GM12873 (cell line): ENCODE results near the gene MSANTD2.

ENCODE experiments used
- TF ChIP-seq, protein P1 (sequence below): IDR thresholded peaks from 2 replicates; pipeline ENCODE4 v1.5.1; 2012; ENCODE audit warnings: low read depth, mild to moderate bottlenecking, moderate library complexity, low read length, control low read depth; ENCODE audit not compliant: insufficient read depth; ENCODE audit errors: missing control alignments

Gene MSANTD2

DNA sequence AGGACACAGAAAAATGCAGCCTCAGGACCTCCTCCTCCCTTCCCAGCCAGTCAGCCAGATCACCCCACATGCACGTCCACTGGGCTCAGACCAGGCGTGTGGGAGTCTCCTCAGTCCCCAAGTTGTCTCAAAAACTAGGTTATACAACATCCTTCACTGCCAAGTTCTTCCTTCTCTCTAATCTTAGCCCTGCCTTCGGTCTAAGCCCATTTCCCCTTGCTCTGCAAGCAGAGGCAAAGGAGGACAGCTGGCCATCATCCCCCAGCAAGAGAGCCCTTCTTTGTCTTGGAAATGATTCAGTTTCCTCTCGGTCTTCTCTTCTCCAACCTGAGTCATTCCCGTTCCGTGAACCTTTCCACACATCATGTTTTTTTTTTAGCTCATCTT, 74.5 kb downstream of the MSANTD2 start:
- TF ChIP-seq, protein P1, sequence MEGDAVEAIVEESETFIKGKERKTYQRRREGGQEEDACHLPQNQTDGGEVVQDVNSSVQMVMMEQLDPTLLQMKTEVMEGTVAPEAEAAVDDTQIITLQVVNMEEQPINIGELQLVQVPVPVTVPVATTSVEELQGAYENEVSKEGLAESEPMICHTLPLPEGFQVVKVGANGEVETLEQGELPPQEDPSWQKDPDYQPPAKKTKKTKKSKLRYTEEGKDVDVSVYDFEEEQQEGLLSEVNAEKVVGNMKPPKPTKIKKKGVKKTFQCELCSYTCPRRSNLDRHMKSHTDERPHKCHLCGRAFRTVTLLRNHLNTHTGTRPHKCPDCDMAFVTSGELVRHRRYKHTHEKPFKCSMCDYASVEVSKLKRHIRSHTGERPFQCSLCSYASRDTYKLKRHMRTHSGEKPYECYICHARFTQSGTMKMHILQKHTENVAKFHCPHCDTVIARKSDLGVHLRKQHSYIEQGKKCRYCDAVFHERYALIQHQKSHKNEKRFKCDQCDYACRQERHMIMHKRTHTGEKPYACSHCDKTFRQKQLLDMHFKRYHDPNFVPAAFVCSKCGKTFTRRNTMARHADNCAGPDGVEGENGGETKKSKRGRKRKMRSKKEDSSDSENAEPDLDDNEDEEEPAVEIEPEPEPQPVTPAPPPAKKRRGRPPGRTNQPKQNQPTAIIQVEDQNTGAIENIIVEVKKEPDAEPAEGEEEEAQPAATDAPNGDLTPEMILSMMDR, result no peak

DNA sequence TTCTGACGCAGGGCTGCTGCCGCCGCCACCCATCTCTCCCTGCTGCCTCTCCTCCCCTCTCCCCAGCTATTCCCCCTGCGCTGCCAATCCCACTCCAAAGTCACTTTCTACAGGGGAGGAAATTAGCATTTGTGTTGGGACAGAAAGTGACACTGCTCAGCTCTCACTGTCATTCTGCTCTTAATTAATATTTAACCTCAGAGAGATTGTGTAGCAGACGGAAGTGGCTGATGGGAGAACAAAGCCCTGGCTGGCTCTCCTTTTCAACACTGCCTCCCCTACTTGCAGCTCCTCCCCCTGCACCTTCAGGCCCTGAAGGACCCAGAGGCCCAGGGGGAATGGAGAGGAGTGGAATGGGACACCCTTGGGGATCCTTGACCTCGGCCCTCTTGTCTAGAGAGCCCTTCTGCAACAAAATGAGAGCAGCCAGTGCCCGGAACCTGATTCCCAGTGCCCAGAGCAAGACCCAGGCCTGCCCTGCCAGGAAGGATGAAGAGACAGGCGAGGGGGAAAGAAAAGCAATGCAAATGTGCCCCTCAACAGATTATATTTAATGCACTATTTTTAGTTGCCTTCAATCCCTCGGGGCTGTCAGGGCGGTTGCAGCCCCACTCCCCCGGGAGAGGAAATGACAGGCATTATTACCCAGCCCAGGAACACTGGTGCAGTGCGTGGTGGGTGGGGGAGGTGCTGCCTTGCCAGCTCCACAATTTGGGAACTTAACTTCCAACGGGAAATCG, 75.1 kb downstream of the MSANTD2 start:
- TF ChIP-seq, protein P1, result no peak

DNA sequence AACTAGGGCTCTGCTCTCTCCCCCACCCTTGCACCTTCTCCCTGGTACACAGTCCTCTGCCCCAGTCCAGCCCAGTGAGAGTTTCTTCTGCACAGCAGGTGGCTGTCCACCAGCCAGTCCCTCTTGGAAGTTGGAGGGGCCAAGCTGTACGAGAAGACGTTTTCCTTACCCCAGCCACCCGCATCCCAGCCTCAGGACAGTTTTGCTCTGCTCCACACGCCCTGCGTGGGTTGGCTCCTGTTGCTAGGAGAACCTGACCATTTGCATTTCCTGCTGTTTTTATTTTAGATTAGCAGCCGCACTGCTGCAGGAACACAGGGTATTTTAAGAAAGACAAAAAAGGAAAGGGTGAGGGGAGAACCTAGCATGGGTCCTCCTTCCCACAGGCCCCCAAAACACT, 78.0 kb downstream of the MSANTD2 start:
- TF ChIP-seq, protein P1, result no peak

DNA sequence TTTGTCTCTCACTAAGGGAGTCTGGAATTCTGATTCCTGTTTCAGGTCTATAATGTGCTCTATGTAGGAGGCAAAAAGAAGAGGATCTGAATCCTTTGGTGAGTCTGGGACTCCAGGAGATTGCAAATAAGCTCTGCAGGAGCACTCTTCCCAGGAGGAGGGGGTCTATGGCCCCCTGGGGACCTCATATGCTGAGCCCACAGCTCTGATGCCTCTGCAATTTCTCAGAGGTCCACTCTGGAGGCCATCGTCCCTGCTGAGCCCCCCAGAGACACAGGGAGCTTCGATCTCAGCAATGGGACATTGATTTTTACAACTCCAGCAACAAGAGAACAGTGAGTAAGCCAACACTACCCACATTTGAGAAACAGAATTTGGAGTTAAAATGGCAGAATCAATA, 80.7 kb downstream of the MSANTD2 start:
- TF ChIP-seq, protein P1, result no peak

DNA sequence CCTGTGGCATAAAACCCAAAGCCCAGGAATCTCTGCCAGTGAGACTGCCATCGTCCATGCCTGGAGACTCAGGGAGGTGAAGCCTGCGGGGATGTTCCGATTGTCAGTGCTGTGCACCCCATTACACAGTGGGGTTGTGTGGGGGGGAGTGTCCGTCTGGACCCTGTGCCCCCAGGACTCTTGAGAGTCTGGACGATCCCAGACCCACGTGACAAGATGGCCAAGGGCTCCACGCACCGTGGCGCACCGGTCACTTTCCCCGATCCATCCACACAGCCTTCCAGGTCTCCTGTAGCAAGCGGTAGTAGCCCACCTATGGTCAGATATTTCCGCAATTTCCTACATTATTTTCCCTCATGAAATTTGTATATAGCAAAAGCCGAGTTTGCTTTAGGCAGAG, 81.4 kb downstream of the MSANTD2 start:
- TF ChIP-seq, protein P1, result no peak

DNA sequence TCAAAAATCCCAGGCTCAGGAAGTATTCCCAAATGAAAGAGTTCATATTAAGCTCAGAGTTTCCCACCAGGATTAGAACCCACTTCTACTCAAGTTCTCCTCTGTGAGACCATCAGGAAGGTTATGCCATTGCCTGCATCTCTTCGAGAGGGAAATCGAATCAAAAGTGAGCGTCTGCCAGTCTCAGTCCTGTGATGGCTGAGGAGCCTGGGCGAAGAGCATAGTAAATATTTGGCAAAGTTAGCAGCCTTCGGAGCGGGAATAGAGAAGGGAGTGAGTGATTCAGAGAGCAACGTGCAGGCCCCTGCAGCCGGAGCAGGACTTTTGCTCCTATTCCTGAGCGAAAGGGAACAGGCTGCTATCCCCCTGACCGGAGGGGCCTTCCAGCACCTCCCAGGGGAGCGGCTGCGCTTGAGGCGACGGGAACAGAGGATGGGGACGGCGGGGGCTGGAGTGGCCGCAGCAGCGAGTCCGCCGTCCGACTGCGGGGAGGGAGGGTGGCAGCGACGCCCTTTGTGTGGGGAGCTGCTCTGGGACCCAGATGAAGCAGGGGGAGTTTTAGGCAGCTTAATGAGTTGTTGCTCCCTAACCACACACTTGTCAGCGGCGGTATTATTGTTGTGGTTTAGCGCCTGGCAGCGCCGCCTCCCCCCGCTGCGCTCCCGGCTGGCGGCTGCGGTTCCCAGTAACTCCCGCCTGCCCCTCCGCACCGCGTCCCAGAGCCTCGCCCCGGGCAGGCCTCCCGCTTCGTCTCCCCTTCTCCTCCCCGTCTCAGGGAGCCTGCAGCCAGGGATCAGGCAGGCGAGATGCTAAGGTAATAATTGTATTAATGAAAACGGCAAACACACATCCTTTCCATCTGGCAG, 82.2 kb downstream of the MSANTD2 start:
- TF ChIP-seq, protein P1, result no peak

DNA sequence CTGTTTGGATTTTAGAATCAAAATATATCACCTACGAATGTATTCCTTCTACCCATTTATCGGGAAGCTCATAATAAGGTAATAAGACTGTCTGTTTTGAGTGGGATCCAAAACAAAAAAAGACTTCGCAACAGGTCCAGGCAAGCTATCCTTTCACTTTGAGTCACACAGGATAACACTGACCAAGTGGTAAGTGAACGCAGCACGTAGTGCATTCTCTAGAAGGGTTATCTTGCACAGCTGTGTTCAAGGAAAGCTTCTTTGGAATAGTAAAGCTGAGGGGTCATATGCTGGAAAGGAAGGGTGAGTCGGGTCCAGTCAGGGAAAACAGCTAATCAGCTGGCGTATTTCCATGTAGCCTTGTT, 82.8 kb downstream of the MSANTD2 start:
- TF ChIP-seq, protein P1, result no peak
